ENCODE results near the gene ZNF148.

GRCh38 chr3:125203731-125204130 lies 171.4 kb downstream of the ZNF148 start:
- TF ChIP-seq POLR2A (IDR thresholded peaks at IDR 0.05) (no peak), CTCF (IDR thresholded peaks at IDR 0.05 in 4 of 5, conservative IDR thresholded peaks at IDR 0.05 in 1 of 5) (no peak)
